ENCODE measurements around the gene KLHL14.
A peak's percentile ranks its signal among the peaks of the same experiment; 100 is the strongest.
"Not testable (repeated sequence)": the region's sequence is repeated elsewhere in the genome, so short reads cannot be mapped to it uniquely, and the experiment has no call there.

KLHL14 gene

GRCh38 chr18:32772581-32773381 lies at the start of gene KLHL14:
Gene KLHL14 (minus strand): TSS chr18:32773023. CDS start chr18:32770591, 2,432 bp downstream.
- no peak for DNase-seq

- no peak for DNase-seq
Measured at GRCh38 chr18:32822197-32822596, 49.4 kb upstream of the KLHL14 start.

- no peak for DNase-seq
Measured at GRCh38 chr18:32815881-32816280, 43.1 kb upstream of the KLHL14 start.

- no peak for DNase-seq
Measured at GRCh38 chr18:32812342-32812741, 39.5 kb upstream of the KLHL14 start.

GRCh38 chr18:32810314-32810713 lies 37.5 kb upstream of the KLHL14 start:
- DNase-seq = no peak

GRCh38 chr18:32805354-32805753 lies 32.5 kb upstream of the KLHL14 start:
- no peak for DNase-seq

GRCh38 chr18:32804134-32804888 lies 31.5 kb upstream of the KLHL14 start:
- DNase-seq = no peak

- DNase-seq = no peak
Measured at GRCh38 chr18:32803568-32803967, 30.7 kb upstream of the KLHL14 start.

- DNase-seq = no peak
Measured at GRCh38 chr18:32802591-32803451, 30.0 kb upstream of the KLHL14 start.

GRCh38 chr18:32801228-32801627 lies 28.4 kb upstream of the KLHL14 start:
- no peak for DNase-seq

- DNase-seq = no peak
Measured at GRCh38 chr18:32798209-32798960, 25.6 kb upstream of the KLHL14 start.

GRCh38 chr18:32794667-32795066 lies 21.8 kb upstream of the KLHL14 start:
- not testable (repeated sequence) for DNase-seq

GRCh38 chr18:32779010-32779409 lies 6.2 kb upstream of the KLHL14 start:
- DNase-seq = no peak

- DNase-seq = no peak
Measured at GRCh38 chr18:32777049-32777448, 4.2 kb upstream of the KLHL14 start.

GRCh38 chr18:32776561-32776960 lies 3.7 kb upstream of the KLHL14 start:
- DNase-seq = no peak

- no peak for DNase-seq
Measured at GRCh38 chr18:32775628-32776027, 2.8 kb upstream of the KLHL14 start.

- DNase-seq = no peak
Measured at GRCh38 chr18:32773382-32773712, 524 bp upstream of the KLHL14 start.

- no peak for DNase-seq
Measured at GRCh38 chr18:32771871-32772580, 797 bp downstream of the KLHL14 start.

GRCh38 chr18:32771169-32771751 lies 1.6 kb downstream of the KLHL14 start:
- DNase-seq = no peak

GRCh38 chr18:32770666-32771168 lies 2.1 kb downstream of the KLHL14 start:
- DNase-seq = no peak

- DNase-seq = peak; percentile 61
Measured at GRCh38 chr18:32770054-32770665, 2.7 kb downstream of the KLHL14 start.

Data from activated effector memory CD4-positive, alpha-beta T cell treated with anti-CD3 and anti-CD28 coated beads, Interleukin-2, amount 50 U/mL, for 16 hours (primary cell).